HCT116 (cell line): Measurements from ENCODE around the gene NOTO.

Experiments
- CTCF ChIP-seq, 3 experiments: fragments of 200-600 bp in 1 of 3; sonication (generic) in 1 of 3; IDR thresholded peaks in 2 of 3; conservative IDR thresholded peaks in 1 of 3; 2 replicates each; pipeline ENCODE4 v1.5.1; 2012 to 2017; ENCODE audit warnings: low read depth in 2 of 3, low read length in 2 of 3, antibody characterized with exemption in 1 of 3, borderline replicate concordance in 1 of 3, control low read depth in 1 of 3, mild to moderate bottlenecking in 1 of 3, mixed read lengths in 1 of 3, mixed run types in 1 of 3, moderate library complexity in 1 of 3; ENCODE audit not compliant: insufficient read depth in 1 of 3
- EZH2 ChIP-seq: fragments of 200-600 bp; sonication (generic); IDR thresholded peaks from 2 replicates; pipeline ENCODE4 v1.6.1; 2017; ENCODE audit warnings: antibody characterized with exemption, mixed run types
- EZH2phosphoT487 ChIP-seq: fragments of 200-600 bp; IDR thresholded peaks from 2 replicates; pipeline ENCODE4 v1.6.1; 2018; ENCODE audit warnings: antibody characterized with exemption, borderline replicate concordance
- POLR2A ChIP-seq: IDR thresholded peaks from 2 replicates; pipeline ENCODE4 v1.7.0; 2011; ENCODE audit warnings: borderline replicate concordance; ENCODE audit not compliant: insufficient read depth, insufficient read length; ENCODE audit errors: extremely low read depth
- POLR2AphosphoS5 ChIP-seq: IDR thresholded peaks from 2 replicates; pipeline ENCODE4 v1.6.1; 2011; ENCODE audit warnings: mild to moderate bottlenecking, low read depth, low read length, moderate library complexity
- REST ChIP-seq: IDR thresholded peaks from 2 replicates; pipeline ENCODE4 v1.6.1; 2012; ENCODE audit warnings: low read depth
- YY1 ChIP-seq: IDR thresholded peaks from 2 replicates; pipeline ENCODE4 v1.6.1; 2011; ENCODE audit warnings: low read length, low read depth, moderate library complexity, mild to moderate bottlenecking; ENCODE audit not compliant: insufficient replicate concordance; ENCODE audit errors: extremely low read depth

GRCh38 chr2:73256618-73256922, 54.2 kb downstream of the NOTO start:
- TF ChIP-seq REST (no peak), YY1 (no peak), EZH2phosphoT487 (no peak), POLR2AphosphoS5 (no peak; the same call in none of the 2 replicates), CTCF (IDR thresholded peaks at IDR 0.05 in 2 of 3, conservative IDR thresholded peaks at IDR 0.05 in 1 of 3; ENCODE audit: borderline replicate concordance in 1 of 3, insufficient read depth in 1 of 3, low read depth in 2 of 3, low read length in 2 of 3) (no peak), EZH2 (no peak), POLR2A (no peak)
